K562 (cell line): ENCODE results near the gene ISG20L2. TPM values are rescaled to one million over a fixed set of nuclear protein-coding genes. Genes with fewer than 3 reads are reported as not detected.

Experiments used
- ATF1 ChIP-seq, 2 experiments: fragments of 450-650 bp in 1 of 2; IDR thresholded peaks; 2 replicates each; pipeline ENCODE4 v1.6.1; 2016; ENCODE audit warnings: missing compliant biosample characterization in 1 of 2, missing genetic modification characterization in 1 of 2
- BMI1 ChIP-seq: fragments of 150-350 bp; IDR thresholded peaks from 2 replicates; pipeline ENCODE4 v1.6.1; 2014; ENCODE audit warnings: low read length
- CBFA2T2 ChIP-seq: fragments of 450-650 bp; conservative IDR thresholded peaks from 2 replicates; pipeline ENCODE4 v1.6.1; 2017; ENCODE audit warnings: mild to moderate bottlenecking
- CBFB ChIP-seq: sonication (generic); formaldehyde crosslinking; IDR thresholded peaks from 2 replicates; pipeline ENCODE4 v1.4.0; 2020; ENCODE audit warnings: mild to moderate bottlenecking, missing genetic modification reagents
- CBX3 ChIP-seq, 2 experiments: IDR thresholded peaks; 1 replicate in 1 of 2; 2 replicates in 1 of 2; pipeline ENCODE4 v1.6.1; 2012; ENCODE audit warnings: inconsistent platforms in 2 of 2, low read length in 2 of 2, borderline replicate concordance in 1 of 2, control low read depth in 1 of 2
- CHD4 ChIP-seq: fragments of 200-600 bp; sonication (generic); IDR thresholded peaks from 3 replicates; pipeline ENCODE4 v1.6.1; 2012; ENCODE audit warnings: low read depth, mild to moderate bottlenecking, mixed read lengths, low read length, inconsistent platforms; ENCODE audit not compliant: insufficient read depth, insufficient replicate concordance, poor library complexity, severe bottlenecking
- CREM ChIP-seq: IDR thresholded peaks from 2 replicates; pipeline ENCODE4 v1.6.1; 2014; ENCODE audit warnings: antibody characterized with exemption, low read depth
- DEAF1 ChIP-seq: fragments of 450-650 bp; formaldehyde crosslinking; IDR thresholded peaks from 2 replicates; pipeline ENCODE4 v1.4.0; 2020; ENCODE audit warnings: mild to moderate bottlenecking, moderate library complexity
- HSF4 ChIP-seq: fragments of 250-450 bp; sonication (Bioruptor Pico); IDR thresholded peaks from 2 replicates; pipeline ENCODE4 v2.1.2; 2022; ENCODE audit warnings: mild to moderate bottlenecking, moderate library complexity, borderline replicate concordance
- L3MBTL2 ChIP-seq: fragments of 450-650 bp; IDR thresholded peaks from 2 replicates; pipeline ENCODE4 v1.6.1; 2016; ENCODE audit warnings: mild to moderate bottlenecking, moderate library complexity
- MTA1 ChIP-seq: fragments of 450-650 bp; IDR thresholded peaks from 2 replicates; pipeline ENCODE4 v1.6.1; 2017; ENCODE audit warnings: borderline replicate concordance
- MXI1 ChIP-seq: IDR thresholded peaks from 2 replicates; pipeline ENCODE4 v1.6.1; 2011; ENCODE audit warnings: low read depth, mild to moderate bottlenecking, improper control_type of control experiment, low read length
- NBN ChIP-seq: fragments of 450-650 bp; IDR thresholded peaks from 2 replicates; pipeline ENCODE4 v1.6.1; 2016; ENCODE audit warnings: low read depth, mild to moderate bottlenecking
- OTX1 ChIP-seq: fragments of 450-650 bp; formaldehyde crosslinking; IDR thresholded peaks from 2 replicates; pipeline ENCODE4 v1.4.0; 2022; ENCODE audit warnings: mild to moderate bottlenecking
- PTBP1 ChIP-seq: fragments of 200-400 bp; formaldehyde crosslinking; IDR thresholded peaks from 2 replicates; pipeline ENCODE4 v1.6.1; 2017; ENCODE audit warnings: low read depth, low read length
- RBBP5 ChIP-seq: fragments of 200-600 bp; sonication (generic); IDR thresholded peaks from 2 replicates; pipeline ENCODE4 v1.6.1; 2012; ENCODE audit warnings: borderline replicate concordance, mild to moderate bottlenecking, low read length, control low read depth, inconsistent platforms; ENCODE audit not compliant: insufficient read depth, poor library complexity, severe bottlenecking
- TARDBP ChIP-seq: fragments of 450-650 bp; IDR thresholded peaks from 2 replicates; pipeline ENCODE4 v1.6.1; 2016
- TEAD1 ChIP-seq, 2 experiments: fragments of 450-650 bp in 1 of 2; sonication (generic) in 1 of 2; formaldehyde crosslinking; IDR thresholded peaks; 2 replicates each; pipeline versions ENCODE4 v1.4.0 to v1.8.0; 2020 to 2022; ENCODE audit warnings: mild to moderate bottlenecking in 2 of 2, missing genetic modification reagents in 1 of 2
- VEZF1 ChIP-seq: fragments of 200-800 bp; sonication (Bioruptor generic); IDR thresholded peaks from 2 replicates; pipeline ENCODE4 v1.6.1; 2017; ENCODE audit warnings: missing genetic modification characterization, missing compliant biosample characterization
- XRCC5 ChIP-seq: fragments of 200-400 bp; formaldehyde crosslinking; IDR thresholded peaks from 2 replicates; pipeline ENCODE4 v1.6.1; 2017; ENCODE audit warnings: low read depth, mild to moderate bottlenecking, low read length
- ZNF121 ChIP-seq: sonication (generic); formaldehyde crosslinking; conservative IDR thresholded peaks from 2 replicates; pipeline ENCODE4 v1.8.0; 2022; ENCODE audit warnings: missing genetic modification reagents
- ZNF143 ChIP-seq: sonication (generic); formaldehyde crosslinking; IDR thresholded peaks from 2 replicates; pipeline ENCODE4 v1.9.0; 2022; ENCODE audit warnings: mild to moderate bottlenecking, missing genetic modification reagents
- ZNF232 ChIP-seq: sonication (generic); formaldehyde crosslinking; IDR thresholded peaks from 2 replicates; pipeline ENCODE4 v1.8.0; 2022; ENCODE audit warnings: mild to moderate bottlenecking, missing genetic modification reagents
- ZNF511 ChIP-seq: sonication (generic); formaldehyde crosslinking; IDR thresholded peaks from 2 replicates; pipeline ENCODE4 v1.8.0; 2022; ENCODE audit warnings: mild to moderate bottlenecking, missing genetic modification reagents
- polyA plus RNA-seq, 8 experiments: library from polyadenylated mRNA; depleted of rRNA in 4 of 8; stranded (reverse) in 5 of 8; unstranded in 3 of 8; fragments of >200 nt; fragmentation: Nextera tagmentation in 2 of 8; fragmentation: Illumina TruSeq in 1 of 8; extraction: Ambion mirVana in 2 of 8; extraction: Trizol in 1 of 8; gene quantifications; 2 replicates each; pipeline versions ENCODE4 v1.2.1 to v1.2.3, GENCODE V29; 2011 to 2014; ENCODE audit warnings: inconsistent platforms in 1 of 8, missing spikeins in 1 of 8
- total RNA-seq, 7 experiments: library from RNA; depleted of rRNA in 6 of 7; stranded (reverse); fragments of >200 nt in 6 of 7; fragmentation: Illumina TruSeq in 2 of 7; extraction: Trizol in 2 of 7; gene quantifications; 2 replicates each; pipeline versions ENCODE4 v1.2.1 to v1.2.3, GENCODE V29; 2011 to 2021; ENCODE audit warnings: low replicate concordance in 1 of 7

ISG20L2 gene
- total and polyA plus RNA-seq, 9 of the 15 experiments (the other 6 are each of a cell fraction or from before 2014, with no cell fraction given) = 21.3 to 130 (median 50.3) TPM

- TF ChIP-seq PTBP1 (no peak), HSF4 (peak; percentile 65; the same call in 1 of the 2 replicates), MXI1 (peak; percentile 43; the same call in 1 of the 2 replicates), CBX3 (IDR thresholded peaks at IDR 0.05; ENCODE audit: borderline replicate concordance in 1 of 2, low read length in 2 of 2) (peak in 1 of 2 experiments; percentile 90; a peak in 2 of 3 replicates), ZNF121 (CRISPR knock-in tag) (no peak), OTX1 (peak; percentile 11; the same call in 1 of the 2 replicates), CBFA2T2 (no peak), VEZF1 (peak; percentile 68), ATF1 (CRISPR knock-in tag; IDR thresholded peaks at IDR 0.05) (no peak), ATF1 (tag; IDR thresholded peaks at IDR 0.05) (peak; percentile 43; the same call in 1 of the 2 replicates), TARDBP (peak; percentile 78; the same call in 1 of the 2 replicates), ZNF143 (CRISPR knock-in tag) (peak; percentile 68), XRCC5 (peak; percentile 84; the same call in 1 of the 2 replicates), RBBP5 (peak; percentile 5), ZNF232 (CRISPR knock-in tag) (no peak), CBFB (CRISPR knock-in tag) (peak; percentile 54; the same call in 1 of the 2 replicates), ZNF511 (0 out of 2 replicates have a peak, but pooled peaks have one; percentile 45), CHD4 (no peak), MTA1 (peak; percentile 71), DEAF1 (CRISPR knock-in tag) (peak; percentile 79), TEAD1 (CRISPR knock-in tag; IDR thresholded peaks at IDR 0.05) (peak in 1 of 2 experiments; percentile 8; a peak in 1 of 4 replicates), L3MBTL2 (peak; percentile 85), BMI1 (no peak), NBN (peak; percentile 75; the same call in 1 of the 2 replicates), CREM (peak; percentile 58)
Observed at GRCh38 chr1:156725683-156726280, 2.8 kb downstream of the ISG20L2 start (continued).
